ENCODE measurements around the gene TRPV2. TPM values are rescaled to one million over a fixed set of nuclear protein-coding genes. Genes with fewer than 3 reads are reported as not detected.

TRPV2 gene
- total RNA-seq, 4 donors from 2014 or later: 3.2 to 12.5 (median 6.5) TPM

- Histone ChIP-seq H3K4me3 (replicated peaks in 1 of 3) (no peak overlapping the region), H3K4me1 (peaks cover 27 to 39% of the 10 kb centered on the region in 2 donors), H3K9me3 (no peaks in the 10 kb centered on the region), H3K36me3 (no peaks in the 10 kb centered on the region), H3K27ac (peak overlapping the region; percentile 39 to 84 (median 82)), H3K27me3 (no peaks in the 10 kb centered on the region)
- WGBS, 2 donors: 91 to 93% methylated on average over 6 to 7 of the region's 7 CpGs
- intact Hi-C loops (cut with DNase I): no loop called here
- no peak for TF ChIP-seq POLR2A (IDR thresholded peaks at IDR 0.05)
- TF ChIP-seq CTCF (IDR thresholded peaks at IDR 0.05): no peak
- no peak for DNase-seq
Measured at GRCh38 chr17:16417399-16417798, 2.0 kb downstream of the TRPV2 start.

- DNase-seq: peak; percentile 46 to 49
- intact Hi-C loops (cut with DNase I): no loop called here
- Histone ChIP-seq H3K36me3 (no peaks in the 10 kb centered on the region), H3K27me3 (no peaks in the 10 kb centered on the region), H3K4me1 (peaks cover 27 to 39% of the 10 kb centered on the region in 2 donors), H3K27ac (peak overlapping the region; percentile 56 to 84 (median 82)), H3K4me3 (replicated peaks in 1 of 3) (no peak overlapping the region), H3K9me3 (no peaks in the 10 kb centered on the region)
- TF ChIP-seq POLR2A (IDR thresholded peaks at IDR 0.05) (no peak), CTCF (IDR thresholded peaks at IDR 0.05) (no peak)
- WGBS, 2 donors: 48 to 54% methylated on average over 3 to 6 of the region's 7 CpGs
Measured at GRCh38 chr17:16417896-16418684, 2.7 kb downstream of the TRPV2 start.

GRCh38 chr17:16418685-16419068 lies 3.3 kb downstream of the TRPV2 start:
- Histone ChIP-seq H3K36me3 (no peaks in the 10 kb centered on the region), H3K27ac (peak overlapping the region; percentile 56 to 84 (median 82)), H3K4me3 (replicated peaks in 1 of 3) (no peak overlapping the region), H3K27me3 (no peaks in the 10 kb centered on the region), H3K9me3 (no peaks in the 10 kb centered on the region), H3K4me1 (peaks cover 27 to 39% of the 10 kb centered on the region in 2 donors)
- no peak for DNase-seq
- intact Hi-C loops (cut with DNase I): no loop called here
- WGBS, 2 donors: 0 to 42% methylated on average over 1 to 2 of the region's 2 CpGs
- TF ChIP-seq CTCF (IDR thresholded peaks at IDR 0.05): no peak

GRCh38 chr17:16419074-16419928 lies 3.9 kb downstream of the TRPV2 start:
- WGBS, 2 donors: 33 to 38% methylated on average over 7 to 8 of the region's 8 CpGs
- TF ChIP-seq CTCF (IDR thresholded peaks at IDR 0.05) (no peak), POLR2A (IDR thresholded peaks at IDR 0.05) (no peak)
- peaks cover 27 to 39% of the 10 kb centered on the region in 2 donors for H3K4me1 ChIP-seq
- intact Hi-C loops (cut with DNase I): no loop called here
- DNase-seq: peak; percentile 71 to 74
- H3K9me3 ChIP-seq: no peaks in the 10 kb centered on the region
- no peak overlapping the region for H3K4me3 ChIP-seq (replicated peaks in 1 of 3)
- peak overlapping the region; percentile 56 to 84 (median 82) for H3K27ac ChIP-seq
- H3K27me3 ChIP-seq: no peaks in the 10 kb centered on the region
- H3K36me3 ChIP-seq: no peaks in the 10 kb centered on the region

- Histone ChIP-seq H3K27me3 (no peaks in the 10 kb centered on the region), H3K4me1 (peaks cover 27 to 39% of the 10 kb centered on the region in 2 donors), H3K4me3 (replicated peaks in 1 of 3) (no peak overlapping the region), H3K36me3 (no peaks in the 10 kb centered on the region), H3K27ac (peak overlapping the region; percentile 56 to 84 (median 82)), H3K9me3 (no peaks in the 10 kb centered on the region)
- TF ChIP-seq POLR2A (IDR thresholded peaks at IDR 0.05) (no peak), CTCF (IDR thresholded peaks at IDR 0.05) (no peak)
- peak in 1 of 2 donors; percentile 24 for DNase-seq
- intact Hi-C loops (cut with DNase I): no loop called here
- WGBS, 2 donors: 43 to 71% methylated on average over 1 to 10 of the region's 10 CpGs
Measured at GRCh38 chr17:16419929-16420271, 4.5 kb downstream of the TRPV2 start.
